WTC11 (cell line): ENCODE measurements around the gene C1QTNF2. TPM values are rescaled to one million over a fixed set of nuclear protein-coding genes. Genes with fewer than 3 reads are reported as not detected.

Source experiments
- ATAC-seq: fragments of 200-7000 bp; cut with Tn5 transposase; 2 replicates; pipeline ENCODE4 v1.10.0; 2021; ENCODE audit warnings: mild to moderate bottlenecking, moderate library complexity
- CTCF ChIA-PET: fragments of 300-600 bp; sonication (Branson Sonifier 250); formaldehyde crosslinking; loops from one replicate; lab custom pipeline; 2021; ENCODE audit warnings: antibody characterized with exemption; lab: Charles Lee
- POLR2A ChIA-PET: fragments of 350-600 bp; sonication (Branson Sonifier 250); formaldehyde crosslinking; loops from one replicate; lab custom pipeline; 2021; ENCODE audit warnings: antibody characterized with exemption; lab: Charles Lee
- DNase-seq: peaks from one replicate; pipeline ENCODE4 v3.0.0; 2021; ENCODE audit warnings: low spot score
- H3K27ac Mint-ChIP-seq: 2 replicates; pipeline ENCODE4 v1.8.0; 2021; ENCODE audit warnings: mixed read lengths
- H3K27me3 Mint-ChIP-seq: 2 replicates; pipeline ENCODE4 v1.8.0; 2021; ENCODE audit warnings: low read depth, mild to moderate bottlenecking, moderate library complexity, mixed read lengths
- H3K36me3 Mint-ChIP-seq: 2 replicates; pipeline ENCODE4 v1.8.0; 2021; ENCODE audit warnings: mixed read lengths
- H3K4me1 Mint-ChIP-seq: 2 replicates; pipeline ENCODE4 v1.8.0; 2022; ENCODE audit warnings: mixed read lengths
- H3K4me3 Mint-ChIP-seq: 2 replicates; pipeline ENCODE4 v1.8.0; 2021; ENCODE audit warnings: mild to moderate bottlenecking, moderate library complexity, mixed read lengths
- H3K9me3 Mint-ChIP-seq: 2 replicates; pipeline ENCODE4 v1.8.0; 2021; ENCODE audit warnings: mixed read lengths
- CBFB ChIP-seq: sonication (generic); formaldehyde crosslinking; IDR thresholded peaks from 2 replicates; pipeline ENCODE4 v1.8.1; 2022; ENCODE audit warnings: mild to moderate bottlenecking, low read depth, missing genetic modification reagents
- ERG ChIP-seq: fragments of 250-450 bp; sonication (Bioruptor Pico); IDR thresholded peaks from 2 replicates; pipeline ENCODE4 v1.8.0; 2021; ENCODE audit warnings: mild to moderate bottlenecking
- ESRRA ChIP-seq: sonication (generic); formaldehyde crosslinking; IDR thresholded peaks from 2 replicates; pipeline ENCODE4 v1.8.1; 2022; ENCODE audit warnings: mild to moderate bottlenecking, missing genetic modification reagents, borderline replicate concordance
- IRF2 ChIP-seq: sonication (generic); formaldehyde crosslinking; IDR thresholded peaks from 2 replicates; pipeline ENCODE4 v1.8.0; 2022; ENCODE audit warnings: low read depth, missing genetic modification reagents, borderline replicate concordance
- MAX ChIP-seq: sonication (generic); formaldehyde crosslinking; IDR thresholded peaks from 2 replicates; pipeline ENCODE4 v1.8.0; 2022; ENCODE audit warnings: mild to moderate bottlenecking, missing genetic modification reagents
- RELA ChIP-seq: sonication (generic); formaldehyde crosslinking; IDR thresholded peaks from 2 replicates; pipeline ENCODE4 v1.8.1; 2022; ENCODE audit warnings: missing genetic modification reagents, mild to moderate bottlenecking, borderline replicate concordance
- TEAD1 ChIP-seq: sonication (generic); formaldehyde crosslinking; IDR thresholded peaks from 2 replicates; pipeline ENCODE4 v1.8.0; 2022; ENCODE audit warnings: mild to moderate bottlenecking, missing genetic modification reagents
- ZNF232 ChIP-seq: sonication (generic); formaldehyde crosslinking; IDR thresholded peaks from 2 replicates; pipeline ENCODE4 v1.8.0; 2022; ENCODE audit warnings: mild to moderate bottlenecking, missing genetic modification reagents
- ZNF281 ChIP-seq: sonication (generic); formaldehyde crosslinking; IDR thresholded peaks from 2 replicates; pipeline ENCODE4 v1.8.0; 2023; ENCODE audit warnings: mild to moderate bottlenecking, missing genetic modification reagents
- ZNF396 ChIP-seq: fragments of 250-450 bp; sonication (Bioruptor Pico); IDR thresholded peaks from 2 replicates; pipeline ENCODE4 v1.8.0; 2021; ENCODE audit warnings: mild to moderate bottlenecking, moderate library complexity, borderline replicate concordance
- ZNF671 ChIP-seq: fragments of 250-450 bp; sonication (Bioruptor Pico); IDR thresholded peaks from 2 replicates; pipeline ENCODE4 v1.8.0; 2021; ENCODE audit warnings: mild to moderate bottlenecking
- total RNA-seq: library from RNA; stranded (reverse); gene quantifications from 3 replicates; pipeline ENCODE4 v1.2.3, GENCODE V29; 2021
- TF ChIP-seq, protein P1 (sequence below): sonication (generic); formaldehyde crosslinking; IDR thresholded peaks from 2 replicates; pipeline ENCODE4 v1.8.0; 2022; ENCODE audit warnings: missing genetic modification reagents
- TF ChIP-seq, protein P2 (sequence below): fragments of 250-450 bp; sonication (Bioruptor Pico); IDR thresholded peaks from 2 replicates; pipeline ENCODE4 v1.9.0; 2021; ENCODE audit warnings: mild to moderate bottlenecking
- TF ChIP-seq, protein P3 (sequence below): sonication (generic); formaldehyde crosslinking; IDR thresholded peaks from 2 replicates; pipeline ENCODE4 v1.8.1; 2022; ENCODE audit warnings: low read depth, missing genetic modification reagents, borderline replicate concordance
- TF ChIP-seq, protein P4 (sequence below): sonication (generic); formaldehyde crosslinking; IDR thresholded peaks from 2 replicates; pipeline ENCODE4 v1.8.1; 2023; ENCODE audit warnings: mild to moderate bottlenecking, missing genetic modification reagents, moderate library complexity
- TF ChIP-seq, protein P5 (sequence below): sonication (generic); formaldehyde crosslinking; IDR thresholded peaks from 2 replicates; pipeline ENCODE4 v1.8.1; 2022; ENCODE audit warnings: mild to moderate bottlenecking, moderate library complexity, missing genetic modification reagents
- TF ChIP-seq, protein P6 (sequence below): sonication (generic); formaldehyde crosslinking; IDR thresholded peaks from 2 replicates; pipeline ENCODE4 v1.8.0; 2023; ENCODE audit warnings: missing genetic modification reagents, mild to moderate bottlenecking, borderline replicate concordance
- TF ChIP-seq, protein P7 (sequence below): fragments of 250-450 bp; sonication (Bioruptor Pico); IDR thresholded peaks from 2 replicates; pipeline ENCODE4 v1.9.0; 2021; ENCODE audit warnings: mild to moderate bottlenecking

Gene C1QTNF2
- total RNA-seq, 1 experiment from 2014 or later, result 0.52 TPM

- no peak for DNase-seq
- Mint-ChIP-seq H3K27me3 (no peaks in the 10 kb centered on the region), H3K9me3 (no peaks in the 10 kb centered on the region), H3K36me3 (no peaks in the 10 kb centered on the region), H3K27ac (no peak overlapping the region), H3K4me3 (no peak overlapping the region), H3K4me1 (no peaks in the 10 kb centered on the region)
- POLR2A ChIA-PET, result interaction anchor here (0.6 to 1.9 kb wide), 4 partner anchors 28 to 61 kb away, joined by 3 to 6 read pairs (median 4); no protein-coding TSS in a partner anchor
- 0 out of 2 replicates have a peak, but pooled peaks have one; percentile 34 for ATAC-seq
- TF ChIP-seq MAX, result no peak
- TF ChIP-seq, protein P1, sequence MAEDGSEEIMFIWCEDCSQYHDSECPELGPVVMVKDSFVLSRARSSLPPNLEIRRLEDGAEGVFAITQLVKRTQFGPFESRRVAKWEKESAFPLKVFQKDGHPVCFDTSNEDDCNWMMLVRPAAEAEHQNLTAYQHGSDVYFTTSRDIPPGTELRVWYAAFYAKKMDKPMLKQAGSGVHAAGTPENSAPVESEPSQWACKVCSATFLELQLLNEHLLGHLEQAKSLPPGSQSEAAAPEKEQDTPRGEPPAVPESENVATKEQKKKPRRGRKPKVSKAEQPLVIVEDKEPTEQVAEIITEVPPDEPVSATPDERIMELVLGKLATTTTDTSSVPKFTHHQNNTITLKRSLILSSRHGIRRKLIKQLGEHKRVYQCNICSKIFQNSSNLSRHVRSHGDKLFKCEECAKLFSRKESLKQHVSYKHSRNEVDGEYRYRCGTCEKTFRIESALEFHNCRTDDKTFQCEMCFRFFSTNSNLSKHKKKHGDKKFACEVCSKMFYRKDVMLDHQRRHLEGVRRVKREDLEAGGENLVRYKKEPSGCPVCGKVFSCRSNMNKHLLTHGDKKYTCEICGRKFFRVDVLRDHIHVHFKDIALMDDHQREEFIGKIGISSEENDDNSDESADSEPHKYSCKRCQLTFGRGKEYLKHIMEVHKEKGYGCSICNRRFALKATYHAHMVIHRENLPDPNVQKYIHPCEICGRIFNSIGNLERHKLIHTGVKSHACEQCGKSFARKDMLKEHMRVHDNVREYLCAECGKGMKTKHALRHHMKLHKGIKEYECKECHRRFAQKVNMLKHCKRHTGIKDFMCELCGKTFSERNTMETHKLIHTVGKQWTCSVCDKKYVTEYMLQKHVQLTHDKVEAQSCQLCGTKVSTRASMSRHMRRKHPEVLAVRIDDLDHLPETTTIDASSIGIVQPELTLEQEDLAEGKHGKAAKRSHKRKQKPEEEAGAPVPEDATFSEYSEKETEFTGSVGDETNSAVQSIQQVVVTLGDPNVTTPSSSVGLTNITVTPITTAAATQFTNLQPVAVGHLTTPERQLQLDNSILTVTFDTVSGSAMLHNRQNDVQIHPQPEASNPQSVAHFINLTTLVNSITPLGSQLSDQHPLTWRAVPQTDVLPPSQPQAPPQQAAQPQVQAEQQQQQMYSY (CRISPR knock-in tag), result no peak
- TF ChIP-seq, protein P2, sequence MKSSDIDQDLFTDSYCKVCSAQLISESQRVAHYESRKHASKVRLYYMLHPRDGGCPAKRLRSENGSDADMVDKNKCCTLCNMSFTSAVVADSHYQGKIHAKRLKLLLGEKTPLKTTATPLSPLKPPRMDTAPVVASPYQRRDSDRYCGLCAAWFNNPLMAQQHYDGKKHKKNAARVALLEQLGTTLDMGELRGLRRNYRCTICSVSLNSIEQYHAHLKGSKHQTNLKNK (CRISPR knock-in tag), result no peak
- no peak for TF ChIP-seq IRF2 (CRISPR knock-in tag)
- TF ChIP-seq ZNF281 (CRISPR knock-in tag), result no peak
- no peak for TF ChIP-seq ZNF396 (CRISPR knock-in tag)
- TF ChIP-seq, protein P3, sequence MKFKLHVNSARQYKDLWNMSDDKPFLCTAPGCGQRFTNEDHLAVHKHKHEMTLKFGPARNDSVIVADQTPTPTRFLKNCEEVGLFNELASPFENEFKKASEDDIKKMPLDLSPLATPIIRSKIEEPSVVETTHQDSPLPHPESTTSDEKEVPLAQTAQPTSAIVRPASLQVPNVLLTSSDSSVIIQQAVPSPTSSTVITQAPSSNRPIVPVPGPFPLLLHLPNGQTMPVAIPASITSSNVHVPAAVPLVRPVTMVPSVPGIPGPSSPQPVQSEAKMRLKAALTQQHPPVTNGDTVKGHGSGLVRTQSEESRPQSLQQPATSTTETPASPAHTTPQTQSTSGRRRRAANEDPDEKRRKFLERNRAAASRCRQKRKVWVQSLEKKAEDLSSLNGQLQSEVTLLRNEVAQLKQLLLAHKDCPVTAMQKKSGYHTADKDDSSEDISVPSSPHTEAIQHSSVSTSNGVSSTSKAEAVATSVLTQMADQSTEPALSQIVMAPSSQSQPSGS (CRISPR knock-in tag), result no peak
- TF ChIP-seq, protein P4, sequence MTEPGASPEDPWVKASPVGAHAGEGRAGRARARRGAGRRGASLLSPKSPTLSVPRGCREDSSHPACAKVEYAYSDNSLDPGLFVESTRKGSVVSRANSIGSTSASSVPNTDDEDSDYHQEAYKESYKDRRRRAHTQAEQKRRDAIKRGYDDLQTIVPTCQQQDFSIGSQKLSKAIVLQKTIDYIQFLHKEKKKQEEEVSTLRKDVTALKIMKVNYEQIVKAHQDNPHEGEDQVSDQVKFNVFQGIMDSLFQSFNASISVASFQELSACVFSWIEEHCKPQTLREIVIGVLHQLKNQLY (CRISPR knock-in tag), result no peak
- TF ChIP-seq ZNF671 (CRISPR knock-in tag), result no peak
- TF ChIP-seq, protein P5, sequence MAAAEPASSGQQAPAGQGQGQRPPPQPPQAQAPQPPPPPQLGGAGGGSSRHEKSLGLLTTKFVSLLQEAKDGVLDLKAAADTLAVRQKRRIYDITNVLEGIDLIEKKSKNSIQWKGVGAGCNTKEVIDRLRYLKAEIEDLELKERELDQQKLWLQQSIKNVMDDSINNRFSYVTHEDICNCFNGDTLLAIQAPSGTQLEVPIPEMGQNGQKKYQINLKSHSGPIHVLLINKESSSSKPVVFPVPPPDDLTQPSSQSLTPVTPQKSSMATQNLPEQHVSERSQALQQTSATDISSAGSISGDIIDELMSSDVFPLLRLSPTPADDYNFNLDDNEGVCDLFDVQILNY (CRISPR knock-in tag), result no peak
- TF ChIP-seq, protein P6, sequence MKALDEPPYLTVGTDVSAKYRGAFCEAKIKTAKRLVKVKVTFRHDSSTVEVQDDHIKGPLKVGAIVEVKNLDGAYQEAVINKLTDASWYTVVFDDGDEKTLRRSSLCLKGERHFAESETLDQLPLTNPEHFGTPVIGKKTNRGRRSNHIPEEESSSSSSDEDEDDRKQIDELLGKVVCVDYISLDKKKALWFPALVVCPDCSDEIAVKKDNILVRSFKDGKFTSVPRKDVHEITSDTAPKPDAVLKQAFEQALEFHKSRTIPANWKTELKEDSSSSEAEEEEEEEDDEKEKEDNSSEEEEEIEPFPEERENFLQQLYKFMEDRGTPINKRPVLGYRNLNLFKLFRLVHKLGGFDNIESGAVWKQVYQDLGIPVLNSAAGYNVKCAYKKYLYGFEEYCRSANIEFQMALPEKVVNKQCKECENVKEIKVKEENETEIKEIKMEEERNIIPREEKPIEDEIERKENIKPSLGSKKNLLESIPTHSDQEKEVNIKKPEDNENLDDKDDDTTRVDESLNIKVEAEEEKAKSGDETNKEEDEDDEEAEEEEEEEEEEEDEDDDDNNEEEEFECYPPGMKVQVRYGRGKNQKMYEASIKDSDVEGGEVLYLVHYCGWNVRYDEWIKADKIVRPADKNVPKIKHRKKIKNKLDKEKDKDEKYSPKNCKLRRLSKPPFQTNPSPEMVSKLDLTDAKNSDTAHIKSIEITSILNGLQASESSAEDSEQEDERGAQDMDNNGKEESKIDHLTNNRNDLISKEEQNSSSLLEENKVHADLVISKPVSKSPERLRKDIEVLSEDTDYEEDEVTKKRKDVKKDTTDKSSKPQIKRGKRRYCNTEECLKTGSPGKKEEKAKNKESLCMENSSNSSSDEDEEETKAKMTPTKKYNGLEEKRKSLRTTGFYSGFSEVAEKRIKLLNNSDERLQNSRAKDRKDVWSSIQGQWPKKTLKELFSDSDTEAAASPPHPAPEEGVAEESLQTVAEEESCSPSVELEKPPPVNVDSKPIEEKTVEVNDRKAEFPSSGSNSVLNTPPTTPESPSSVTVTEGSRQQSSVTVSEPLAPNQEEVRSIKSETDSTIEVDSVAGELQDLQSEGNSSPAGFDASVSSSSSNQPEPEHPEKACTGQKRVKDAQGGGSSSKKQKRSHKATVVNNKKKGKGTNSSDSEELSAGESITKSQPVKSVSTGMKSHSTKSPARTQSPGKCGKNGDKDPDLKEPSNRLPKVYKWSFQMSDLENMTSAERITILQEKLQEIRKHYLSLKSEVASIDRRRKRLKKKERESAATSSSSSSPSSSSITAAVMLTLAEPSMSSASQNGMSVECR (CRISPR knock-in tag), result no peak
- no peak for TF ChIP-seq ESRRA (CRISPR knock-in tag)
- TF ChIP-seq TEAD1 (CRISPR knock-in tag), result no peak
- no peak for TF ChIP-seq RELA (CRISPR knock-in tag)
- TF ChIP-seq ZNF232, result no peak
- no peak for TF ChIP-seq CBFB (CRISPR knock-in tag)
- TF ChIP-seq ERG, result no peak
- TF ChIP-seq, protein P7, sequence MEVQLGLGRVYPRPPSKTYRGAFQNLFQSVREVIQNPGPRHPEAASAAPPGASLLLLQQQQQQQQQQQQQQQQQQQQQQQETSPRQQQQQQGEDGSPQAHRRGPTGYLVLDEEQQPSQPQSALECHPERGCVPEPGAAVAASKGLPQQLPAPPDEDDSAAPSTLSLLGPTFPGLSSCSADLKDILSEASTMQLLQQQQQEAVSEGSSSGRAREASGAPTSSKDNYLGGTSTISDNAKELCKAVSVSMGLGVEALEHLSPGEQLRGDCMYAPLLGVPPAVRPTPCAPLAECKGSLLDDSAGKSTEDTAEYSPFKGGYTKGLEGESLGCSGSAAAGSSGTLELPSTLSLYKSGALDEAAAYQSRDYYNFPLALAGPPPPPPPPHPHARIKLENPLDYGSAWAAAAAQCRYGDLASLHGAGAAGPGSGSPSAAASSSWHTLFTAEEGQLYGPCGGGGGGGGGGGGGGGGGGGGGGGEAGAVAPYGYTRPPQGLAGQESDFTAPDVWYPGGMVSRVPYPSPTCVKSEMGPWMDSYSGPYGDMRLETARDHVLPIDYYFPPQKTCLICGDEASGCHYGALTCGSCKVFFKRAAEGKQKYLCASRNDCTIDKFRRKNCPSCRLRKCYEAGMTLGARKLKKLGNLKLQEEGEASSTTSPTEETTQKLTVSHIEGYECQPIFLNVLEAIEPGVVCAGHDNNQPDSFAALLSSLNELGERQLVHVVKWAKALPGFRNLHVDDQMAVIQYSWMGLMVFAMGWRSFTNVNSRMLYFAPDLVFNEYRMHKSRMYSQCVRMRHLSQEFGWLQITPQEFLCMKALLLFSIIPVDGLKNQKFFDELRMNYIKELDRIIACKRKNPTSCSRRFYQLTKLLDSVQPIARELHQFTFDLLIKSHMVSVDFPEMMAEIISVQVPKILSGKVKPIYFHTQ (CRISPR knock-in tag), result no peak
- CTCF ChIA-PET, result interaction anchor here (0.7 to 0.8 kb wide), 3 partner anchors 18 to 306 kb away, joined by 3 read pairs; no protein-coding TSS in a partner anchor
These were observed 42.6 kb downstream of the C1QTNF2 start for GRCh38 chr5:160327818-160328217.
